Measurements from ENCODE around the gene TFIP11. TPM values are rescaled to one million over a fixed set of nuclear protein-coding genes. Genes with fewer than 3 reads are reported as not detected.

The TFIP11 gene
- total RNA-seq, 1 experiment from 2014 or later, result 26.9 TPM

DNA sequence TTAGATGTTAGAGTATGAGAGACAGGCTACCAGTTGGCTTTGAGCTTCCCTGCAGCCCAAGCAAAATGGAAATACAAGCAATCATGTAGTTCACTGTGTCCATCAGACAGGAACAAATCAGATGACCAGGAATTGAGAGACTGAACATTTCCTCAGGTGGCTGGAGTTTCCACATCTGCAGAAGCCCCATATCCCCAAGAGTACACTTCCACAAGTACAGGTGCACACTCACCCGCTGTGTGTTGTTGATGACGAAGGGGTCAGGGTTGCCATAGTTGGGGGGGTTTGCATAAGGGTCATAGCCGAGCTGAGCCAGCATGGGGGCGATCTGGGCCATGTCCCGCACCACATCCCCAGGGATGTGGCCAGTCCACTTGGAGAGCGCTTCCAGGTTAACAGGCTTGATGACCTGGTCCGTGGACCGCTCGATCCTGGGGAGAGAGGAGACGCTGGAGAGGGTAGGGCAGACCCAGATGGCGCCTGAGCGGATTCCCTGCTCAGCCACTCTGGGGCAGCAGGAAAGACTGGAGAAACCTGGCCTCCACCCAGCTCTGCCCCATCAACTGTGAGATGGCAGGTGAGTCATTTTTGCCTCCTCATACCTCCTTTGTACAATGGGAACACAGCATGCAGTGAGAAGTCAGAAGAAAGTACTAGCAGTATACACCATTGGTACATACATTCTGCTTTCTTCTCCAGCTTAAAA is 23.9 kb upstream of the TFIP11 start:
- ChIA-PET CTCF (interaction anchor here (0.8 kb wide), 1 partner anchor 129 kb away, joined by 3 read pairs; no protein-coding TSS in a partner anchor), POLR2A (no interaction called here)
- TF ChIP-seq SP1 (CRISPR knock-in tag; conservative IDR thresholded peaks at IDR 0.05) (no peak), NFATC4 (CRISPR knock-in tag; IDR thresholded peaks at IDR 0.05) (no peak), HMGA2 (CRISPR knock-in tag; IDR thresholded peaks at IDR 0.05) (no peak), OVOL2 (CRISPR knock-in tag; IDR thresholded peaks at IDR 0.05; ENCODE audit: borderline replicate concordance) (no peak), SMAD4 (CRISPR knock-in tag; IDR thresholded peaks at IDR 0.05) (no peak), NFE2L1 (CRISPR knock-in tag; IDR thresholded peaks at IDR 0.05) (no peak), FOXP1 (CRISPR knock-in tag; IDR thresholded peaks at IDR 0.05; ENCODE audit: borderline replicate concordance) (no peak), MYBL2 (CRISPR knock-in tag; IDR thresholded peaks at IDR 0.05) (no peak), ZNF121 (CRISPR knock-in tag; IDR thresholded peaks at IDR 0.05) (no peak), ZNF219 (CRISPR knock-in tag; IDR thresholded peaks at IDR 0.05; ENCODE audit: borderline replicate concordance) (no peak), IRF2 (CRISPR knock-in tag; IDR thresholded peaks at IDR 0.05; ENCODE audit: borderline replicate concordance, low read depth) (no peak), NR1H2 (CRISPR knock-in tag; IDR thresholded peaks at IDR 0.05) (no peak), ZNF416 (CRISPR knock-in tag; IDR thresholded peaks at IDR 0.05) (no peak)
- TF ChIP-seq, protein P1, sequence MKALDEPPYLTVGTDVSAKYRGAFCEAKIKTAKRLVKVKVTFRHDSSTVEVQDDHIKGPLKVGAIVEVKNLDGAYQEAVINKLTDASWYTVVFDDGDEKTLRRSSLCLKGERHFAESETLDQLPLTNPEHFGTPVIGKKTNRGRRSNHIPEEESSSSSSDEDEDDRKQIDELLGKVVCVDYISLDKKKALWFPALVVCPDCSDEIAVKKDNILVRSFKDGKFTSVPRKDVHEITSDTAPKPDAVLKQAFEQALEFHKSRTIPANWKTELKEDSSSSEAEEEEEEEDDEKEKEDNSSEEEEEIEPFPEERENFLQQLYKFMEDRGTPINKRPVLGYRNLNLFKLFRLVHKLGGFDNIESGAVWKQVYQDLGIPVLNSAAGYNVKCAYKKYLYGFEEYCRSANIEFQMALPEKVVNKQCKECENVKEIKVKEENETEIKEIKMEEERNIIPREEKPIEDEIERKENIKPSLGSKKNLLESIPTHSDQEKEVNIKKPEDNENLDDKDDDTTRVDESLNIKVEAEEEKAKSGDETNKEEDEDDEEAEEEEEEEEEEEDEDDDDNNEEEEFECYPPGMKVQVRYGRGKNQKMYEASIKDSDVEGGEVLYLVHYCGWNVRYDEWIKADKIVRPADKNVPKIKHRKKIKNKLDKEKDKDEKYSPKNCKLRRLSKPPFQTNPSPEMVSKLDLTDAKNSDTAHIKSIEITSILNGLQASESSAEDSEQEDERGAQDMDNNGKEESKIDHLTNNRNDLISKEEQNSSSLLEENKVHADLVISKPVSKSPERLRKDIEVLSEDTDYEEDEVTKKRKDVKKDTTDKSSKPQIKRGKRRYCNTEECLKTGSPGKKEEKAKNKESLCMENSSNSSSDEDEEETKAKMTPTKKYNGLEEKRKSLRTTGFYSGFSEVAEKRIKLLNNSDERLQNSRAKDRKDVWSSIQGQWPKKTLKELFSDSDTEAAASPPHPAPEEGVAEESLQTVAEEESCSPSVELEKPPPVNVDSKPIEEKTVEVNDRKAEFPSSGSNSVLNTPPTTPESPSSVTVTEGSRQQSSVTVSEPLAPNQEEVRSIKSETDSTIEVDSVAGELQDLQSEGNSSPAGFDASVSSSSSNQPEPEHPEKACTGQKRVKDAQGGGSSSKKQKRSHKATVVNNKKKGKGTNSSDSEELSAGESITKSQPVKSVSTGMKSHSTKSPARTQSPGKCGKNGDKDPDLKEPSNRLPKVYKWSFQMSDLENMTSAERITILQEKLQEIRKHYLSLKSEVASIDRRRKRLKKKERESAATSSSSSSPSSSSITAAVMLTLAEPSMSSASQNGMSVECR (CRISPR knock-in tag; IDR thresholded peaks at IDR 0.05; ENCODE audit: borderline replicate concordance), result no peak
- TF ChIP-seq, protein P2, sequence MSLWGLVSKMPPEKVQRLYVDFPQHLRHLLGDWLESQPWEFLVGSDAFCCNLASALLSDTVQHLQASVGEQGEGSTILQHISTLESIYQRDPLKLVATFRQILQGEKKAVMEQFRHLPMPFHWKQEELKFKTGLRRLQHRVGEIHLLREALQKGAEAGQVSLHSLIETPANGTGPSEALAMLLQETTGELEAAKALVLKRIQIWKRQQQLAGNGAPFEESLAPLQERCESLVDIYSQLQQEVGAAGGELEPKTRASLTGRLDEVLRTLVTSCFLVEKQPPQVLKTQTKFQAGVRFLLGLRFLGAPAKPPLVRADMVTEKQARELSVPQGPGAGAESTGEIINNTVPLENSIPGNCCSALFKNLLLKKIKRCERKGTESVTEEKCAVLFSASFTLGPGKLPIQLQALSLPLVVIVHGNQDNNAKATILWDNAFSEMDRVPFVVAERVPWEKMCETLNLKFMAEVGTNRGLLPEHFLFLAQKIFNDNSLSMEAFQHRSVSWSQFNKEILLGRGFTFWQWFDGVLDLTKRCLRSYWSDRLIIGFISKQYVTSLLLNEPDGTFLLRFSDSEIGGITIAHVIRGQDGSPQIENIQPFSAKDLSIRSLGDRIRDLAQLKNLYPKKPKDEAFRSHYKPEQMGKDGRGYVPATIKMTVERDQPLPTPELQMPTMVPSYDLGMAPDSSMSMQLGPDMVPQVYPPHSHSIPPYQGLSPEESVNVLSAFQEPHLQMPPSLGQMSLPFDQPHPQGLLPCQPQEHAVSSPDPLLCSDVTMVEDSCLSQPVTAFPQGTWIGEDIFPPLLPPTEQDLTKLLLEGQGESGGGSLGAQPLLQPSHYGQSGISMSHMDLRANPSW (CRISPR knock-in tag; conservative IDR thresholded peaks at IDR 0.05; ENCODE audit: low read depth), result no peak
- TF ChIP-seq, protein P3, sequence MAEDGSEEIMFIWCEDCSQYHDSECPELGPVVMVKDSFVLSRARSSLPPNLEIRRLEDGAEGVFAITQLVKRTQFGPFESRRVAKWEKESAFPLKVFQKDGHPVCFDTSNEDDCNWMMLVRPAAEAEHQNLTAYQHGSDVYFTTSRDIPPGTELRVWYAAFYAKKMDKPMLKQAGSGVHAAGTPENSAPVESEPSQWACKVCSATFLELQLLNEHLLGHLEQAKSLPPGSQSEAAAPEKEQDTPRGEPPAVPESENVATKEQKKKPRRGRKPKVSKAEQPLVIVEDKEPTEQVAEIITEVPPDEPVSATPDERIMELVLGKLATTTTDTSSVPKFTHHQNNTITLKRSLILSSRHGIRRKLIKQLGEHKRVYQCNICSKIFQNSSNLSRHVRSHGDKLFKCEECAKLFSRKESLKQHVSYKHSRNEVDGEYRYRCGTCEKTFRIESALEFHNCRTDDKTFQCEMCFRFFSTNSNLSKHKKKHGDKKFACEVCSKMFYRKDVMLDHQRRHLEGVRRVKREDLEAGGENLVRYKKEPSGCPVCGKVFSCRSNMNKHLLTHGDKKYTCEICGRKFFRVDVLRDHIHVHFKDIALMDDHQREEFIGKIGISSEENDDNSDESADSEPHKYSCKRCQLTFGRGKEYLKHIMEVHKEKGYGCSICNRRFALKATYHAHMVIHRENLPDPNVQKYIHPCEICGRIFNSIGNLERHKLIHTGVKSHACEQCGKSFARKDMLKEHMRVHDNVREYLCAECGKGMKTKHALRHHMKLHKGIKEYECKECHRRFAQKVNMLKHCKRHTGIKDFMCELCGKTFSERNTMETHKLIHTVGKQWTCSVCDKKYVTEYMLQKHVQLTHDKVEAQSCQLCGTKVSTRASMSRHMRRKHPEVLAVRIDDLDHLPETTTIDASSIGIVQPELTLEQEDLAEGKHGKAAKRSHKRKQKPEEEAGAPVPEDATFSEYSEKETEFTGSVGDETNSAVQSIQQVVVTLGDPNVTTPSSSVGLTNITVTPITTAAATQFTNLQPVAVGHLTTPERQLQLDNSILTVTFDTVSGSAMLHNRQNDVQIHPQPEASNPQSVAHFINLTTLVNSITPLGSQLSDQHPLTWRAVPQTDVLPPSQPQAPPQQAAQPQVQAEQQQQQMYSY (CRISPR knock-in tag; IDR thresholded peaks at IDR 0.05), result no peak
- TF ChIP-seq, protein P4, sequence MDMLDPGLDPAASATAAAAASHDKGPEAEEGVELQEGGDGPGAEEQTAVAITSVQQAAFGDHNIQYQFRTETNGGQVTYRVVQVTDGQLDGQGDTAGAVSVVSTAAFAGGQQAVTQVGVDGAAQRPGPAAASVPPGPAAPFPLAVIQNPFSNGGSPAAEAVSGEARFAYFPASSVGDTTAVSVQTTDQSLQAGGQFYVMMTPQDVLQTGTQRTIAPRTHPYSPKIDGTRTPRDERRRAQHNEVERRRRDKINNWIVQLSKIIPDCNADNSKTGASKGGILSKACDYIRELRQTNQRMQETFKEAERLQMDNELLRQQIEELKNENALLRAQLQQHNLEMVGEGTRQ (CRISPR knock-in tag; IDR thresholded peaks at IDR 0.05), result no peak
- TF ChIP-seq, protein P5, sequence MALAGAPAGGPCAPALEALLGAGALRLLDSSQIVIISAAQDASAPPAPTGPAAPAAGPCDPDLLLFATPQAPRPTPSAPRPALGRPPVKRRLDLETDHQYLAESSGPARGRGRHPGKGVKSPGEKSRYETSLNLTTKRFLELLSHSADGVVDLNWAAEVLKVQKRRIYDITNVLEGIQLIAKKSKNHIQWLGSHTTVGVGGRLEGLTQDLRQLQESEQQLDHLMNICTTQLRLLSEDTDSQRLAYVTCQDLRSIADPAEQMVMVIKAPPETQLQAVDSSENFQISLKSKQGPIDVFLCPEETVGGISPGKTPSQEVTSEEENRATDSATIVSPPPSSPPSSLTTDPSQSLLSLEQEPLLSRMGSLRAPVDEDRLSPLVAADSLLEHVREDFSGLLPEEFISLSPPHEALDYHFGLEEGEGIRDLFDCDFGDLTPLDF (CRISPR knock-in tag; IDR thresholded peaks at IDR 0.05), result no peak
- TF ChIP-seq, protein P6, sequence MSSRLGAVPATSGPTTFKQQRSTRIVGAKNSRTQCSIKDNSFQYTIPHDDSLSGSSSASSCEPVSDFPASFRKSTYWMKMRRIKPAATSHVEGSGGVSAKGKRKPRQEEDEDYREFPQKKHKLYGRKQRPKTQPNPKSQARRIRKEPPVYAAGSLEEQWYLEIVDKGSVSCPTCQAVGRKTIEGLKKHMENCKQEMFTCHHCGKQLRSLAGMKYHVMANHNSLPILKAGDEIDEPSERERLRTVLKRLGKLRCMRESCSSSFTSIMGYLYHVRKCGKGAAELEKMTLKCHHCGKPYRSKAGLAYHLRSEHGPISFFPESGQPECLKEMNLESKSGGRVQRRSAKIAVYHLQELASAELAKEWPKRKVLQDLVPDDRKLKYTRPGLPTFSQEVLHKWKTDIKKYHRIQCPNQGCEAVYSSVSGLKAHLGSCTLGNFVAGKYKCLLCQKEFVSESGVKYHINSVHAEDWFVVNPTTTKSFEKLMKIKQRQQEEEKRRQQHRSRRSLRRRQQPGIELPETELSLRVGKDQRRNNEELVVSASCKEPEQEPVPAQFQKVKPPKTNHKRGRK (CRISPR knock-in tag; IDR thresholded peaks at IDR 0.05; ENCODE audit: borderline replicate concordance), result no peak
- Mint-ChIP-seq H3K27ac (peak overlapping the region; percentile 41), H3K36me3 (peaks cover 53% of the 10 kb centered on the region), H3K27me3 (ENCODE audit: low read depth) (no peaks in the 10 kb centered on the region), H3K4me1 (0 out of 2 replicates have a peak, but pooled peaks cover 5% of the 10 kb centered on the region), H3K4me3 (no peak overlapping the region), H3K9me3 (no peaks in the 10 kb centered on the region)
- DNase-seq (ENCODE audit: low spot score) (no peak), ATAC-seq (no peak)
